Lung (tissue), 12 donors: ENCODE results near the gene PIK3R6. TPM values are rescaled to one million over a fixed set of nuclear protein-coding genes. Genes with fewer than 3 reads are reported as not detected.

Experiments used
- ATAC-seq: fragments of 200-7000 bp; cut with Tn5 transposase; one replicate; pipeline ENCODE4 v1.9.1; 2020; ENCODE audit warnings: moderate number of reproducible peaks; ENCODE audit not compliant: insufficient read depth, low FRiP score
- DNase-seq, 3 donors: peaks; one replicate each; pipeline ENCODE4 v3.0.0-alpha.2; 2013 to 2017
- H3K27ac ChIP-seq, 2 donors: one replicate each; pipeline ENCODE4 v1.5.1; 2013; ENCODE audit warnings: mild to moderate bottlenecking in 2 of 2, moderate library complexity in 2 of 2, control low read depth in 1 of 2, inconsistent platforms in 1 of 2, low read depth in 1 of 2, low read length in 1 of 2
- H3K27me3 ChIP-seq, 3 donors: one replicate each; pipeline ENCODE4 v1.5.1; 2013; ENCODE audit warnings: low read length in 2 of 3; ENCODE audit not compliant: control insufficient read depth in 3 of 3, insufficient read depth in 3 of 3
- H3K36me3 ChIP-seq, 4 donors: one replicate each; pipeline ENCODE4 v1.5.1; 2013; ENCODE audit warnings: low read length in 4 of 4, mild to moderate bottlenecking in 1 of 4, moderate library complexity in 1 of 4; ENCODE audit not compliant: control insufficient read depth in 4 of 4, insufficient read depth in 4 of 4
- H3K4me1 ChIP-seq, 5 donors: one replicate each; pipeline ENCODE4 v1.5.1; 2013; ENCODE audit warnings: low read length in 5 of 5, mild to moderate bottlenecking in 2 of 5, moderate library complexity in 1 of 5; ENCODE audit not compliant: control insufficient read depth in 5 of 5, insufficient read depth in 5 of 5
- H3K4me3 ChIP-seq: one replicate; pipeline ENCODE4 v1.5.1; 2013; ENCODE audit warnings: mild to moderate bottlenecking, control low read depth, moderate library complexity
- H3K9ac ChIP-seq, 2 donors: one replicate each; pipeline ENCODE4 v1.5.1; 2013; ENCODE audit warnings: low read length in 2 of 2, control low read depth in 1 of 2; ENCODE audit not compliant: insufficient read depth in 1 of 2
- H3K9me3 ChIP-seq, 4 donors: one replicate each; pipeline ENCODE4 v1.5.1; 2013; ENCODE audit warnings: low read length in 3 of 4, mild to moderate bottlenecking in 1 of 4, moderate library complexity in 1 of 4; ENCODE audit not compliant: control insufficient read depth in 4 of 4, insufficient read depth in 3 of 4
- WGBS, 2 donors: extraction: QIAGEN DNeasy Blood & Tissue Kit; methylation state at CpG; one replicate each; pipeline ENCODE4 v1.1.7; 2013; 5-methylcytosine and 5-hydroxymethylcytosine counted together
- polyA plus RNA-seq, 2 donors: library from polyadenylated mRNA; stranded (reverse); fragments of 200-250 nt; gene quantifications; one replicate each; pipeline ENCODE4 v1.2.1, GENCODE V29; 2013
- total RNA-seq, 2 donors: library from RNA; depleted of rRNA in 1 of 2; stranded (reverse); fragments of >200 nt in 1 of 2; gene quantifications; one replicate each; pipeline ENCODE4 v1.2.1, GENCODE V29; 2014 to 2021
- TF ChIP-seq, protein P1 (sequence below): IDR thresholded peaks from 2 replicates; pipeline ENCODE4 v1.5.1; 2012; ENCODE audit warnings: mild to moderate bottlenecking; ENCODE audit errors: control extremely low read depth, extremely low read depth
- donor health status: control.
- donor health status: control.
- donor health status: Bipolar disorder and iron deficiency.
- donor health status: healthy.
- donor health status: DM: yes; HTN: yes; CAD: no.

PIK3R6 gene
- total and polyA plus RNA-seq, 4 donors, result 0.93 to 3.0 (median 1.5) TPM

DNA sequence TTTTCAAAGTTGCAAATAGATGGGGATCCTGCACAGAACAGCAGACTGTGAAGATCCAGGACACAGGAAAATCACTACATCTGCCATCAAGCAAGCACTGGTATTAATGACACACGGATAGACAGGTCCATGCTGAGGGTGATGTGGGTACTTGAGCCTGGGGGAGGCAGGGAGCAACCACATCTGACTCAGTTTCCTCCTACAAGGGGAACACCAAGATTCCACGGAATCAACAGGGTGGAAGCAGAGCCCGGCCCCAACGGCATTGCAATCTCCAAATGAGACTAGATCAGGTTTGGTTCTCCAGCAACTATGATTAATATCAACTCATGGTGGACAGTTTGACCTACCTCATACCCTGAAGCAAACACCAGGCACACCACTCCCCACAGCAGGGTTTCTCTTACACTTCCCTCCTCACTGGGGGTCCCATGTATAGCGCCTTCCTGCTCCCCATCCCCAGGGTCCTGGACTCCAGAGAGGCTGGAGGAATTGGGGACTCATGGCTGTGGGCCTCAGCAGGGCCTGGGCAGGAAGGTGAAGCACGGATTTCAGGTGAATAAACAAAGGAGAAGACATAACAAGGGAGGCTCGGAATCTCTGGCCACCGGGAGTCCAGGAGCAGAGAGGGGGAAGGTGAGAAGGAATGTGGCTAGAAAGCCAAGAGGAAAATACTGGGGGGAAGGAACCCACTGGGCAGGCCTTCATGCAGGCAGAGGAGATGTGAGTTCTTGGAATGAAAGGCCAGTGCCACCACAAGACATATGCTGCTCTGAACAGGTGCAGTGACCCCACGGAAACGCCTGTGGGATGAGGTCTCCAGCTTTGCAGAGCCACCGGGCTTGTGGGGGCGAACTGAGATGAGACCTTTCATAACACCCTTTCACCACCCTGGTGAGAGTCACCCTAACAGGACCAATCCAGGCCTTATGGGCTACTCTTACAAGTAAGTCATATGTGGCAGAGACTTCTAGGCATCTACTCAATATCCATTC, 29.5 kb upstream of the PIK3R6 start:
- 82 to 89% methylated on average over 12 of the region's 12 CpGs for WGBS, 2 donors
- Histone ChIP-seq H3K27me3 (peaks cover 0 to 65% (median 5%) of the 10 kb centered on the region in 3 donors), H3K4me3 (no peak overlapping the region), H3K36me3 (peaks cover 0 to 1% (median 0%) of the 10 kb centered on the region in 4 donors), H3K9ac (no peak overlapping the region), H3K4me1 (peaks cover 0 to 2% (median 0%) of the 10 kb centered on the region in 5 donors), H3K9me3 (peaks cover 0 to 4% (median 0%) of the 10 kb centered on the region in 4 donors), H3K27ac (no peak overlapping the region)
- TF ChIP-seq, protein P1, sequence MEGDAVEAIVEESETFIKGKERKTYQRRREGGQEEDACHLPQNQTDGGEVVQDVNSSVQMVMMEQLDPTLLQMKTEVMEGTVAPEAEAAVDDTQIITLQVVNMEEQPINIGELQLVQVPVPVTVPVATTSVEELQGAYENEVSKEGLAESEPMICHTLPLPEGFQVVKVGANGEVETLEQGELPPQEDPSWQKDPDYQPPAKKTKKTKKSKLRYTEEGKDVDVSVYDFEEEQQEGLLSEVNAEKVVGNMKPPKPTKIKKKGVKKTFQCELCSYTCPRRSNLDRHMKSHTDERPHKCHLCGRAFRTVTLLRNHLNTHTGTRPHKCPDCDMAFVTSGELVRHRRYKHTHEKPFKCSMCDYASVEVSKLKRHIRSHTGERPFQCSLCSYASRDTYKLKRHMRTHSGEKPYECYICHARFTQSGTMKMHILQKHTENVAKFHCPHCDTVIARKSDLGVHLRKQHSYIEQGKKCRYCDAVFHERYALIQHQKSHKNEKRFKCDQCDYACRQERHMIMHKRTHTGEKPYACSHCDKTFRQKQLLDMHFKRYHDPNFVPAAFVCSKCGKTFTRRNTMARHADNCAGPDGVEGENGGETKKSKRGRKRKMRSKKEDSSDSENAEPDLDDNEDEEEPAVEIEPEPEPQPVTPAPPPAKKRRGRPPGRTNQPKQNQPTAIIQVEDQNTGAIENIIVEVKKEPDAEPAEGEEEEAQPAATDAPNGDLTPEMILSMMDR, result no peak
- ATAC-seq, result no peak
- no peak for DNase-seq

DNA sequence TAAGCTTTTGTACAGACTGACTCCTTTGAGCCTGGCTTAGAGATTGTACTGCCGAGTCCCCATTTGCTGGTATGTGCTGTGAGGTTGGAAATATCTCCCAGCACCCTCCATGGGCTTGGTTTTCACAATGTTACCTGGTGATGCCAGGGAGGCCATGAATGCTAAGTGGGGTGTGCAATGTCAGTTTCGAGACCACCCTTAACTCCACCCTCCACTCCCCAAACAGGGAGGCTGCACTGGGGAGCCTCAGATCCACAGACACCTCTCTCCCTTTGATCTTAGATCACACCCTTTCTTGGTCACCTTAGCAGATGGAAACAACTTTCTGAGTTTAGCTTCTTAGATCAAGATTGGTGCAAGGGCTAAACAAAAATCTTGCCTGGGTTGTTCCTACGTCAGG, 28.6 kb upstream of the PIK3R6 start:
- TF ChIP-seq, protein P1, result no peak
- H3K27ac ChIP-seq, result no peak overlapping the region
- peaks cover 0 to 60% (median 5%) of the 10 kb centered on the region in 3 donors for H3K27me3 ChIP-seq
- DNase-seq, result no peak
- no peaks in the 10 kb centered on the region for H3K36me3 ChIP-seq
- WGBS, 2 donors, result 85 to 95% methylated on average over 3 of the region's 3 CpGs
- peaks cover 0 to 2% (median 0%) of the 10 kb centered on the region in 4 donors for H3K9me3 ChIP-seq
- H3K4me1 ChIP-seq, result peaks cover 0 to 2% (median 0%) of the 10 kb centered on the region in 5 donors
- ATAC-seq, result no peak
- H3K9ac ChIP-seq, result no peak overlapping the region
- H3K4me3 ChIP-seq, result no peak overlapping the region

DNA sequence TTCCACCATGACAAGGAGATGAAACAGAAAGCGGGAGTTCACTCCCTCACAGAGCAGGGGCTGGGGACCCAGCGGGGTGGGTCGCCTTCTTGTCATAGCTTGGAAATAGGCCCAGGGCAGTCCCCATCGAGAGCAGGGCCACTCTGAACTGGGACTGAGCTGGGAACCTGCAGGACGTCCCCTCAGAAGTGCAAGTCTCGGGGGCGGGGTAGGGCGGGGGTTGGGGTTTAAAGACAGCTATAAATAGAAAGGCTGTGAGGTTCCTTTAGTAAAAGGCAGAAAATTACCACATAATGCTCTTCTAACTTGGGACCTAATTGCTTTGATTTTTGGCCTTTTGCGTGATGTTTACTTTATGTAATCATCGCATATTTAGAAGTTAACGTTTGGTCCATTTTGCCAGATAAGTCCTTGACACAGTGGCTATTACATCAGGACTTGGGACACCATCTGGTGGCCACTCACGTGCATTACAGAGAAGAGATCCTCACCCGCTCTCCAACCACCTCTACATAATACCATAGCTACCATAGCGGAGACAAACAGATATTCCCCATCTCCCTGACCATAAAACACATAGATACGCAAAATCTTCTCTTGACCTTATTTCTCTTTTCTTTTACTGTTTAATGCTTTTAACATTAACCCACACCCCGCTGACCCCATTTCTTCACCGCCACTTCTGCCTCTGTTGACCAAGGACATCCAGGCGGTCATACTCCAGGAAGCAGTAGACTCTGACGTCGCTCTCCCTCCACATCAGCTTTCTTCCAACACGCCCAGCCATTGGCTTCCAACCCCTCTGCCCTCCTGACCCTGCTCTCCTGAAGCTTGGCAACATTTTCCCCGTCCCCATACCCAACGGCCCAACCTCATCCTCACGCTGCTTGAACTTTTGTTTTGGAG, 27.5 kb upstream of the PIK3R6 start:
- Histone ChIP-seq H3K9ac (no peak overlapping the region), H3K27me3 (peaks cover 0 to 53% (median 5%) of the 10 kb centered on the region in 3 donors), H3K4me3 (no peak overlapping the region), H3K36me3 (no peaks in the 10 kb centered on the region), H3K27ac (no peak overlapping the region), H3K4me1 (peaks cover 0 to 2% (median 0%) of the 10 kb centered on the region in 5 donors), H3K9me3 (peaks cover 0 to 4% (median 0%) of the 10 kb centered on the region in 4 donors)
- TF ChIP-seq, protein P1, result peak; percentile 62
- peak; percentile 55 for ATAC-seq
- peak; percentile 72 to 82 (median 81) for DNase-seq
- WGBS, 2 donors, result 47 to 60% methylated on average over 24 of the region's 24 CpGs
